ENCODE measurements around the gene STH.
"Not testable (repeated sequence)": the region's sequence is repeated elsewhere in the genome, so short reads cannot be mapped to it uniquely, and the experiment has no call there.

The STH gene

DNA sequence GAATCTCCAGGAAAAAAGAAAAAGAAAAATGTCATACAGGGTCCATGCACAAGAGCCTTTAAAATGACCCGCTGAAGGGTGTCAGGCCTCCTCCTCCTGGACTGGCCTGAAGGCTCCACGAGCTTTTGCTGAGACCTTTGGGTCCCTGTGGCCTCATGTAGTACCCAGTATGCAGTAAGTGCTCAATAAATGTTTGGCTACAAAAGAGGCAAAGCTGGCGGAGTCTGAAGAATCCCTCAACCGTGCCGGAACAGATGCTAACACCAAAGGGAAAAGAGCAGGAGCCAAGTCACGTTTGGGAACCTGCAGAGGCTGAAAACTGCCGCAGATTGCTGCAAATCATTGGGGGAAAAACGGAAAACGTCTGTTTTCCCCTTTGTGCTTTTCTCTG is 845 bp downstream of the STH start:
- no peak overlapping the region for H3K4me3 Mint-ChIP-seq
- DNase-seq (no peak), ATAC-seq (replicated peaks) (no peak)
- H3K27ac Mint-ChIP-seq = no peak overlapping the region
- H3K36me3 Mint-ChIP-seq = no peaks in the 10 kb centered on the region
- H3K27me3 Mint-ChIP-seq = no peaks in the 10 kb centered on the region
- H3K9me3 Mint-ChIP-seq = no peaks in the 10 kb centered on the region
- H3K4me1 Mint-ChIP-seq = peaks cover 0 to 7% of the 10 kb centered on the region in 2 donors

DNA sequence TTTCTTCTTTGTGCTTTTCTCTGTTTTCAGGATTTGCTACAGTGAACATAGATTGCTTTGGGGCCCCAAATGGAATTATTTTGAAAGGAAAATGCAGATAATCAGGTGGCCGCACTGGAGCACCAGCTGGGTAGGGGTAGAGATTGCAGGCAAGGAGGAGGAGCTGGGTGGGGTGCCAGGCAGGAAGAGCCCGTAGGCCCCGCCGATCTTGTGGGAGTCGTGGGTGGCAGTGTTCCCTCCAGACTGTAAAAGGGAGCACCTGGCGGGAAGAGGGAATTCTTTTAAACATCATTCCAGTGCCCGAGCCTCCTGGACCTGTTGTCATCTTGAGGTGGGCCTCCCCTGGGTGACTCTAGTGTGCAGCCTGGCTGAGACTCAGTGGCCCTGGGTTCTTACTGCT is 1.2 kb downstream of the STH start:
- Mint-ChIP-seq H3K9me3 (no peaks in the 10 kb centered on the region), H3K4me1 (peaks cover 0 to 7% of the 10 kb centered on the region in 2 donors), H3K4me3 (no peak overlapping the region), H3K36me3 (no peaks in the 10 kb centered on the region), H3K27ac (no peak overlapping the region), H3K27me3 (no peaks in the 10 kb centered on the region)
- ATAC-seq (replicated peaks) (no peak), DNase-seq (no peak)

DNA sequence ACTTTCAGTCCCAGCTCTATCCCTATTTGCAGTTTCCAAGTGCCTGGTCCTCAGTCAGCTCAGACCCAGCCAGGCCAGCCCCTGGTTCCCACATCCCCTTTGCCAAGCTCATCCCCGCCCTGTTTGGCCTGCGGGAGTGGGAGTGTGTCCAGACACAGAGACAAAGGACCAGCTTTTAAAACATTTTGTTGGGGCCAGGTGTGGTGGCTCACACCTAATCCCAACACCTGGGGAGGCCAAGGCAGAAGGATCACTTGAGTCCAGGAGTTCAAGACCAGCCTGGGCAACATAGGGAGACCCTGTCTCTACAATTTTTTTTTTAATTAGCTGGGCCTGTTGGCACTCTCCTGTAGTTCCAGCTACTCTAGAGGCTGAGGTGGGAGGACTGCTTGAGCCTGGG is 1.7 kb downstream of the STH start:
- H3K27ac Mint-ChIP-seq = no peak overlapping the region
- no peak for ATAC-seq (replicated peaks)

DNA sequence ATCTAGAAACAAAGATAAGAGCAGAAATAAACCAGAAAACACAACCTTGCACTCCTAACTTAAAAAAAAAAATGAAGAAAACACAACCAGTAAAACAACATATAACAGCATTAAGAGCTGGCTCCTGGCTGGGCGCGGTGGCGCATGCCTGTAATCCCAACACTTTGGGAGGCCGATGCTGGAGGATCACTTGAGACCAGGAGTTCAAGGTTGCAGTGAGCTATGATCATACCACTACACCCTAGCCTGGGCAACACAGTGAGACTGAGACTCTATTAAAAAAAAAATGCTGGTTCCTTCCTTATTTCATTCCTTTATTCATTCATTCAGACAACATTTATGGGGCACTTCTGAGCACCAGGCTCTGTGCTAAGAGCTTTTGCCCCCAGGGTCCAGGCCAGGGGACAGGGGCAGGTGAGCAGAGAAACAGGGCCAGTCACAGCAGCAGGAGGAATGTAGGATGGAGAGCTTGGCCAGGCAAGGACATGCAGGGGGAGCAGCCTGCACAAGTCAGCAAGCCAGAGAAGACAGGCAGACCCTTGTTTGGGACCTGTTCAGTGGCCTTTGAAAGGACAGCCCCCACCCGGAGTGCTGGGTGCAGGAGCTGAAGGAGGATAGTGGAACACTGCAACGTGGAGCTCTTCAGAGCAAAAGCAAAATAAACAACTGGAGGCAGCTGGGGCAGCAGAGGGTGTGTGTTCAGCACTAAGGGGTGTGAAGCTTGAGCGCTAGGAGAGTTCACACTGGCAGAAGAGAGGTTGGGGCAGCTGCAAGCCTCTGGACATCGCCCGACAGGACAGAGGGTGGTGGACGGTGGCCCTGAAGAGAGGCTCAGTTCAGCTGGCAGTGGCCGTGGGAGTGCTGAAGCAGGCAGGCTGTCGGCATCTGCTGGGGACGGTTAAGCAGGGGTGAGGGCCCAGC is 2.6 kb downstream of the STH start:
- peaks cover 0 to 7% of the 10 kb centered on the region in 2 donors for H3K4me1 Mint-ChIP-seq
- peak in 1 of 2 donors; percentile 4 for ATAC-seq (replicated peaks)
- H3K27ac Mint-ChIP-seq = no peak overlapping the region

More for the DNA sequence above, 1.7 kb downstream of the STH start:
- Mint-ChIP-seq H3K9me3 (no peaks in the 10 kb centered on the region), H3K4me1 (peaks cover 0 to 7% of the 10 kb centered on the region in 2 donors), H3K4me3 (no peak overlapping the region), H3K36me3 (no peaks in the 10 kb centered on the region), H3K27me3 (peaks cover 0 to 2% of the 10 kb centered on the region in 2 donors)
- no peak for DNase-seq

DNA sequence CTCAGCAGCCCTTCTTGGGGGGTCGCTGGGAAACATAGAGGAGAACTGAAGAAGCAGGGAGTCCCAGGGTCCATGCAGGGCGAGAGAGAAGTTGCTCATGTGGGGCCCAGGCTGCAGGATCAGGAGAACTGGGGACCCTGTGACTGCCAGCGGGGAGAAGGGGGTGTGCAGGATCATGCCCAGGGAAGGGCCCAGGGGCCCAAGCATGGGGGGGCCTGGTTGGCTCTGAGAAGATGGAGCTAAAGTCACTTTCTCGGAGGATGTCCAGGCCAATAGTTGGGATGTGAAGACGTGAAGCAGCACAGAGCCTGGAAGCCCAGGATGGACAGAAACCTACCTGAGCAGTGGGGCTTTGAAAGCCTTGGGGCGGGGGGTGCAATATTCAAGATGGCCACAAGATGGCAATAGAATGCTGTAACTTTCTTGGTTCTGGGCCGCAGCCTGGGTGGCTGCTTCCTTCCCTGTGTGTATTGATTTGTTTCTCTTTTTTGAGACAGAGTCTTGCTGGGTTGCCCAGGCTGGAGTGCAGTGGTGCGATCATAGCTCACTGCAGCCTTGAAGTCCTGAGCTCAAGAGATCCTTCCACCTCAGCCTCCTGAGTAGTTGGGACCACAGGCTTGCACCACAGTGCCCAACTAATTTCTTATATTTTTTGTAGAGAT is 3.4 kb downstream of the STH start:
- ATAC-seq (replicated peaks) = peak; percentile 94 to 95
- Mint-ChIP-seq H3K27me3 (peaks cover 0 to 9% of the 10 kb centered on the region in 2 donors), H3K36me3 (no peaks in the 10 kb centered on the region), H3K4me3 (no peak overlapping the region), H3K27ac (peak overlapping the region; percentile 56), H3K9me3 (peaks cover 4 to 5% of the 10 kb centered on the region in 2 donors), H3K4me1 (peaks cover 0 to 7% of the 10 kb centered on the region in 2 donors)
- peak; percentile 63 for DNase-seq

More for the DNA sequence above, 2.6 kb downstream of the STH start:
- peaks cover 4 to 5% of the 10 kb centered on the region in 2 donors for H3K9me3 Mint-ChIP-seq
- H3K4me3 Mint-ChIP-seq = no peak overlapping the region
- H3K27me3 Mint-ChIP-seq = peaks cover 0 to 9% of the 10 kb centered on the region in 2 donors
- H3K36me3 Mint-ChIP-seq = no peaks in the 10 kb centered on the region
- no peak for DNase-seq

DNA sequence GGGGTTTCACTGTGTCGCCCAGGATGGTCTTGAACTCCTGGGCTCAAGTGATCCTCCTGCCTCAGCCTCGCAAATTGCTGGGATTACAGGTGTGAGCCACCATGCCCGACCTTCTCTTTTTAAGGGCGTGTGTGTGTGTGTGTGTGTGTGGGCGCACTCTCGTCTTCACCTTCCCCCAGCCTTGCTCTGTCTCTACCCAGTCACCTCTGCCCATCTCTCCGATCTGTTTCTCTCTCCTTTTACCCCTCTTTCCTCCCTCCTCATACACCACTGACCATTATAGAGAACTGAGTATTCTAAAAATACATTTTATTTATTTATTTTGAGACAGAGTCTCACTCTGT is 3.9 kb downstream of the STH start:
- no peak for DNase-seq
- no peaks in the 10 kb centered on the region for H3K36me3 Mint-ChIP-seq
- peak overlapping the region; percentile 56 for H3K27ac Mint-ChIP-seq
- peaks cover 0 to 7% of the 10 kb centered on the region in 2 donors for H3K4me1 Mint-ChIP-seq
- peaks cover 0 to 9% of the 10 kb centered on the region in 2 donors for H3K27me3 Mint-ChIP-seq
- no peak overlapping the region for H3K4me3 Mint-ChIP-seq
- H3K9me3 Mint-ChIP-seq = peaks cover 4 to 5% of the 10 kb centered on the region in 2 donors
- ATAC-seq (replicated peaks) = peak; percentile 21 to 24

DNA sequence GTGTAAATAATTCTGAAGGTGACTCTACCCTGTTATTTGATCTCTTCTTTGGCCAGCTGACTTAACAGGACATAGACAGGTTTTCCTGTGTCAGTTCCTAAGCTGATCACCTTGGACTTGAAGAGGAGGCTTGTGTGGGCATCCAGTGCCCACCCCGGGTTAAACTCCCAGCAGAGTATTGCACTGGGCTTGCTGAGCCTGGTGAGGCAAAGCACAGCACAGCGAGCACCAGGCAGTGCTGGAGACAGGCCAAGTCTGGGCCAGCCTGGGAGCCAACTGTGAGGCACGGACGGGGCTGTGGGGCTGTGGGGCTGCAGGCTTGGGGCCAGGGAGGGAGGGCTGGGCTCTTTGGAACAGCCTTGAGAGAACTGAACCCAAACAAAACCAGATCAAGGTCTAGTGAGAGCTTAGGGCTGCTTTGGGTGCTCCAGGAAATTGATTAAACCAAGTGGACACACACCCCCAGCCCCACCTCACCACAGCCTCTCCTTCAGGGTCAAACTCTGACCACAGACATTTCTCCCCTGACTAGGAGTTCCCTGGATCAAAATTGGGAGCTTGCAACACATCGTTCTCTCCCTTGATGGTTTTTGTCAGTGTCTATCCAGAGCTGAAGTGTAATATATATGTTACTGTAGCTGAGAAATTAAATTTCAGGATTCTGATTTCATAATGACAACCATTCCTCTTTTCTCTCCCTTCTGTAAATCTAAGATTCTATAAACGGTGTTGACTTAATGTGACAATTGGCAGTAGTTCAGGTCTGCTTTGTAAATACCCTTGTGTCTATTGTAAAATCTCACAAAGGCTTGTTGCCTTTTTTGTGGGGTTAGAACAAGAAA is 5.1 kb downstream of the STH start:
- peaks cover 4 to 5% of the 10 kb centered on the region in 2 donors for H3K9me3 Mint-ChIP-seq
- H3K27ac Mint-ChIP-seq = no peak overlapping the region
- H3K4me1 Mint-ChIP-seq = peaks cover 0 to 7% of the 10 kb centered on the region in 2 donors
- peaks cover 0 to 9% of the 10 kb centered on the region in 2 donors for H3K27me3 Mint-ChIP-seq
- no peak for DNase-seq
- ATAC-seq (replicated peaks) = no peak
- no peaks in the 10 kb centered on the region for H3K36me3 Mint-ChIP-seq
- H3K4me3 Mint-ChIP-seq = no peak overlapping the region

DNA sequence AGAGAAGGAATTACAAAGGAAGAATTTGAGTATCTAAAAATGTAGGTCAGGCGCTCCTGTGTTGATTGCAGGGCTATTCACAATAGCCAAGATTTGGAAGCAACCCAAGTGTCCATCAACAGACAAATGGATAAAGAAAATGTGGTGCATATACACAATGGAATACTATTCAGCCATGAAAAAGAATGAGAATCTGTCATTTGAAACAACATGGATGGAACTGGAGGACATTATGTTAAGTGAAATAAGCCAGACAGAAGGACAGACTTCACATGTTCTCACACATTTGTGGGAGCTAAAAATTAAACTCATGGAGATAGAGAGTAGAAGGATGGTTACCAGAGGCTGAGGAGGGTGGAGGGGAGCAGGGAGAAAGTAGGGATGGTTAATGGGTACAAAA is 7.0 kb downstream of the STH start:
- DNase-seq; H3K4me1 Mint-ChIP-seq; H3K9me3 Mint-ChIP-seq; ATAC-seq (replicated peaks); H3K36me3 Mint-ChIP-seq; H3K27ac Mint-ChIP-seq; H3K27me3 Mint-ChIP-seq; H3K4me3 Mint-ChIP-seq: not testable (repeated sequence)

DNA sequence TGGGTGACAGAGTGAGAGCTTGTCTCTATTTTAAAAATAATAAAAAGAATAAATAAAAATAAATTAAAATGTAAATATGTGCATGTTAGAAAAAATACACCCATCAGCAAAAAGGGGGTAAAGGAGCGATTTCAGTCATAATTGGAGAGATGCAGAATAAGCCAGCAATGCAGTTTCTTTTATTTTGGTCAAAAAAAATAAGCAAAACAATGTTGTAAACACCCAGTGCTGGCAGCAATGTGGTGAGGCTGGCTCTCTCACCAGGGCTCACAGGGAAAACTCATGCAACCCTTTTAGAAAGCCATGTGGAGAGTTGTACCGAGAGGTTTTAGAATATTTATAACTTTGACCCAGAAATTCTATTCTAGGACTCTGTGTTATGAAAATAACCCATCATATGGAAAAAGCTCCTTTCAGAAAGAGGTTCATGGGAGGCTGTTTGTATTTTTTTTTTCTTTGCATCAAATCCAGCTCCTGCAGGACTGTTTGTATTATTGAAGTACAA is 8.5 kb downstream of the STH start:
- H3K4me1 Mint-ChIP-seq = peaks cover 0 to 2% of the 10 kb centered on the region in 2 donors
- no peak overlapping the region for H3K4me3 Mint-ChIP-seq
- ATAC-seq (replicated peaks) (no peak), DNase-seq (no peak)
- H3K27ac Mint-ChIP-seq = no peak overlapping the region
- H3K27me3 Mint-ChIP-seq = peaks cover under 1 to 9% of the 10 kb centered on the region in 2 donors
- no peaks in the 10 kb centered on the region for H3K36me3 Mint-ChIP-seq
- peaks cover 4 to 5% of the 10 kb centered on the region in 2 donors for H3K9me3 Mint-ChIP-seq

DNA sequence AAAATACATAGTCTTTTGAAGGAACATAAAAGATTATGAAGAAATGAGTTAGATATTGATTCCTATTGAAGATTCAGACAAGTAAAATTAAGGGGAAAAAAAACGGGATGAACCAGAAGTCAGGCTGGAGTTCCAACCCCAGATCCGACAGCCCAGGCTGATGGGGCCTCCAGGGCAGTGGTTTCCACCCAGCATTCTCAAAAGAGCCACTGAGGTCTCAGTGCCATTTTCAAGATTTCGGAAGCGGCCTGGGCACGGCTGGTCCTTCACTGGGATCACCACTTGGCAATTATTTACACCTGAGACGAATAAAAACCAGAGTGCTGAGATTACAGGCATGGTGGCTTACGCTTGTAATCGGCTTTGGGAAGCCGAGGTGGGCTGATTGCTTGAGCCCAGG is 9.5 kb downstream of the STH start:
- Mint-ChIP-seq H3K27ac (no peak overlapping the region), H3K27me3 (peaks cover 6 to 9% of the 10 kb centered on the region in 2 donors), H3K4me1 (no peaks in the 10 kb centered on the region), H3K36me3 (no peaks in the 10 kb centered on the region), H3K9me3 (peaks cover 4 to 5% of the 10 kb centered on the region in 2 donors), H3K4me3 (no peak overlapping the region)
- ATAC-seq (replicated peaks) = no peak
- no peak for DNase-seq

DNA sequence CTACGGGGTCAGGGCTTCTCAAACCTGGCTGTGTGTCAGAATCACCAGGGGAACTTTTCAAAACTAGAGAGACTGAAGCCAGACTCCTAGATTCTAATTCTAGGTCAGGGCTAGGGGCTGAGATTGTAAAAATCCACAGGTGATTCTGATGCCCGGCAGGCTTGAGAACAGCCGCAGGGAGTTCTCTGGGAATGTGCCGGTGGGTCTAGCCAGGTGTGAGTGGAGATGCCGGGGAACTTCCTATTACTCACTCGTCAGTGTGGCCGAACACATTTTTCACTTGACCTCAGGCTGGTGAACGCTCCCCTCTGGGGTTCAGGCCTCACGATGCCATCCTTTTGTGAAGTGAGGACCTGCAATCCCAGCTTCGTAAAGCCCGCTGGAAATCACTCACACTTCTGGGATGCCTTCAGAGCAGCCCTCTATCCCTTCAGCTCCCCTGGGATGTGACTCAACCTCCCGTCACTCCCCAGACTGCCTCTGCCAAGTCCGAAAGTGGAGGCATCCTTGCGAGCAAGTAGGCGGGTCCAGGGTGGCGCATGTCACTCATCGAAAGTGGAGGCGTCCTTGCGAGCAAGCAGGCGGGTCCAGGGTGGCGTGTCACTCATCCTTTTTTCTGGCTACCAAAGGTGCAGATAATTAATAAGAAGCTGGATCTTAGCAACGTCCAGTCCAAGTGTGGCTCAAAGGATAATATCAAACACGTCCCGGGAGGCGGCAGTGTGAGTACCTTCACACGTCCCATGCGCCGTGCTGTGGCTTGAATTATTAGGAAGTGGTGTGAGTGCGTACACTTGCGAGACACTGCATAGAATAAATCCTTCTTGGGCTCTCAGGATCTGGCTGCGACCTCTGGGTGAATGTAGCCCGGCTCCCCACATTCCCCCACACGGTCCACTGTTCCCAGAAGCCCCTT is 10.9 kb downstream of the STH start:
- Mint-ChIP-seq H3K9me3 (peaks cover 4 to 5% of the 10 kb centered on the region in 2 donors), H3K27ac (no peak overlapping the region), H3K4me1 (no peaks in the 10 kb centered on the region), H3K27me3 (peaks cover 9 to 10% of the 10 kb centered on the region in 2 donors), H3K36me3 (no peaks in the 10 kb centered on the region), H3K4me3 (no peak overlapping the region)
- DNase-seq = no peak
- ATAC-seq (replicated peaks) = no peak

DNA sequence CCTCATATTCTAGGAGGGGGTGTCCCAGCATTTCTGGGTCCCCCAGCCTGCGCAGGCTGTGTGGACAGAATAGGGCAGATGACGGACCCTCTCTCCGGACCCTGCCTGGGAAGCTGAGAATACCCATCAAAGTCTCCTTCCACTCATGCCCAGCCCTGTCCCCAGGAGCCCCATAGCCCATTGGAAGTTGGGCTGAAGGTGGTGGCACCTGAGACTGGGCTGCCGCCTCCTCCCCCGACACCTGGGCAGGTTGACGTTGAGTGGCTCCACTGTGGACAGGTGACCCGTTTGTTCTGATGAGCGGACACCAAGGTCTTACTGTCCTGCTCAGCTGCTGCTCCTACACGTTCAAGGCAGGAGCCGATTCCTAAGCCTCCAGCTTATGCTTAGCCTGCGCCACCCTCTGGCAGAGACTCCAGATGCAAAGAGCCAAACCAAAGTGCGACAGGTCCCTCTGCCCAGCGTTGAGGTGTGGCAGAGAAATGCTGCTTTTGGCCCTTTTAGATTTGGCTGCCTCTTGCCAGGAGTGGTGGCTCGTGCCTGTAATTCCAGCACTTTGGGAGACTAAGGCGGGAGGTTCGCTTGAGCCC is 11.6 kb downstream of the STH start:
- peaks cover 8 to 10% of the 10 kb centered on the region in 2 donors for H3K27me3 Mint-ChIP-seq
- H3K4me3 Mint-ChIP-seq = no peak overlapping the region
- peaks cover 4 to 5% of the 10 kb centered on the region in 2 donors for H3K9me3 Mint-ChIP-seq
- no peaks in the 10 kb centered on the region for H3K4me1 Mint-ChIP-seq
- no peak for DNase-seq
- H3K27ac Mint-ChIP-seq = no peak overlapping the region
- no peaks in the 10 kb centered on the region for H3K36me3 Mint-ChIP-seq
- ATAC-seq (replicated peaks) = no peak
